GM12878 (cell line): ENCODE data around the gene GALNT16. TPM values are rescaled to one million over a fixed set of nuclear protein-coding genes. Genes with fewer than 3 reads are reported as not detected.

ENCODE experiments used
- ATAC-seq: fragments of 200-7000 bp; cut with Tn5 transposase; 3 replicates; pipeline ENCODE4 v1.9.1; 2020; ENCODE audit warnings: mild to moderate bottlenecking, moderate library complexity
- BruUV-seq: library from RNA; stranded (reverse); fragments of 400-500 nt; replicated peaks from 2 replicates; lab custom pipeline; 2021; lab: Mats Ljungman, UMichigan
- CTCF ChIA-PET: fragments of 300-600 bp; sonication (Branson Sonifier 250); formaldehyde crosslinking; extraction: SDS; loops from one replicate; lab custom pipeline; 2021; ENCODE audit warnings: inconsistent platforms; lab: Yijun Ruan, JAX
- POLR2A ChIA-PET: fragments of 350-600 bp; formaldehyde crosslinking; extraction: SDS; loops from one replicate; lab custom pipeline; 2021; ENCODE audit warnings: inconsistent platforms; lab: Charles Lee
- RAD21 ChIA-PET: fragments of 300-600 bp; sonication (Branson Sonifier 250); formaldehyde crosslinking; loops from one replicate; lab custom pipeline; 2023; ENCODE audit warnings: antibody characterized with exemption; ENCODE audit not compliant: unreplicated experiment; lab: Charles Lee
- SMC1A ChIA-PET: fragments of 300-600 bp; sonication (Branson Sonifier 250); formaldehyde crosslinking; loops from one replicate; lab custom pipeline; 2023; ENCODE audit not compliant: unreplicated experiment, uncharacterized antibody; lab: Charles Lee
- DNase-seq: peaks from one replicate; pipeline ENCODE4 v3.0.0-alpha.2; 2011; ENCODE audit warnings: low read depth, low spot score
- FAIRE-seq: peaks from 3 replicates; lab custom pipeline; 2011; peaks lifted over from hg19 to GRCh38; lab: Jason Lieb, UNC
- H2AFZ ChIP-seq: 2 replicates; pipeline ENCODE4 v1.6.0; 2011; ENCODE audit warnings: low read depth, low read length, control low read depth; ENCODE audit not compliant: control insufficient read depth
- H3K27ac ChIP-seq: 2 replicates; pipeline ENCODE4 v1.5.1; 2011; ENCODE audit warnings: control low read depth; ENCODE audit not compliant: control insufficient read depth, insufficient read depth
- H3K27me3 ChIP-seq, 2 experiments: replicated peaks in 1 of 2; 2 replicates each; pipeline versions ENCODE4 v1.6.0 to v1.6.1; 2011; ENCODE audit warnings: low read length in 1 of 2; ENCODE audit not compliant: control insufficient read depth in 2 of 2, insufficient read depth in 2 of 2
- H3K36me3 ChIP-seq, 2 experiments: 2 replicates each; pipeline ENCODE4 v1.5.1; 2011; ENCODE audit warnings: low read length in 1 of 2; ENCODE audit not compliant: control insufficient read depth in 2 of 2, insufficient read depth in 2 of 2
- H3K4me1 ChIP-seq: 2 replicates; pipeline ENCODE4 v1.6.1; 2011; ENCODE audit warnings: mild to moderate bottlenecking, low read length, moderate library complexity, mixed read lengths; ENCODE audit not compliant: control insufficient read depth, insufficient read depth
- H3K4me2 ChIP-seq: 2 replicates; pipeline ENCODE4 v1.6.0; 2011; ENCODE audit warnings: control low read depth; ENCODE audit not compliant: control insufficient read depth, insufficient read depth
- H3K4me3 ChIP-seq: fragments of 200-600 bp; sonication (generic); 2 replicates; pipeline ENCODE4 v1.5.1; 2016
- H3K79me2 ChIP-seq: 2 replicates; pipeline ENCODE4 v1.6.0; 2011; ENCODE audit warnings: low read length; ENCODE audit not compliant: control insufficient read depth, insufficient read depth
- H3K9ac ChIP-seq: 2 replicates; pipeline ENCODE4 v1.8.0; 2011; ENCODE audit warnings: low read length, control low read depth, mixed read lengths; ENCODE audit not compliant: control insufficient read depth, insufficient read depth
- H3K9me3 ChIP-seq: replicated peaks from 3 replicates; pipeline ENCODE4 v1.5.1; 2011; ENCODE audit warnings: mild to moderate bottlenecking, low read length; ENCODE audit not compliant: control insufficient read depth, insufficient read depth
- H4K20me1 ChIP-seq: 2 replicates; pipeline ENCODE4 v1.6.0; 2011; ENCODE audit not compliant: control insufficient read depth, insufficient read depth
- BHLHE40 ChIP-seq, 2 experiments: fragments of 450-650 bp in 1 of 2; IDR thresholded peaks; 2 replicates each; pipeline ENCODE4 v1.6.1; 2011 to 2017; ENCODE audit warnings: low read depth in 2 of 2, borderline replicate concordance in 1 of 2, improper control_type of control experiment in 1 of 2, low read length in 1 of 2, mild to moderate bottlenecking in 1 of 2
- CBX3 ChIP-seq: fragments of 200-600 bp; sonication (generic); IDR thresholded peaks from 2 replicates; pipeline ENCODE4 v1.6.1; 2016; ENCODE audit warnings: low read depth, borderline replicate concordance
- CHD1 ChIP-seq: IDR thresholded peaks from 2 replicates; pipeline ENCODE4 v1.6.1; 2012; ENCODE audit warnings: low read depth, low read length, improper control_type of control experiment
- CHD2 ChIP-seq: IDR thresholded peaks from 2 replicates; pipeline ENCODE4 v1.6.1; 2011; ENCODE audit warnings: low read depth, low read length, improper control_type of control experiment, borderline replicate concordance
- ELK1 ChIP-seq: IDR thresholded peaks from 2 replicates; pipeline ENCODE4 v1.6.1; 2012; ENCODE audit warnings: low read depth, low read length, improper control_type of control experiment
- EP300 ChIP-seq, 2 experiments: fragments of 150-350 bp in 1 of 2; IDR thresholded peaks; 2 replicates each; pipeline ENCODE4 v1.6.1; 2011 to 2012; ENCODE audit warnings: low read depth in 2 of 2, low read length in 2 of 2, borderline replicate concordance in 1 of 2, improper control_type of control experiment in 1 of 2, inconsistent platforms in 1 of 2; ENCODE audit not compliant: control insufficient read depth in 1 of 2
- FOXM1 ChIP-seq: IDR thresholded peaks from 2 replicates; pipeline ENCODE4 v1.6.1; 2012; ENCODE audit warnings: low read depth, mild to moderate bottlenecking, inconsistent platforms, low read length, moderate library complexity
- GATAD2B ChIP-seq: fragments of 450-650 bp; conservative IDR thresholded peaks from 2 replicates; pipeline ENCODE4 v1.6.1; 2017; ENCODE audit warnings: low read depth, mild to moderate bottlenecking, moderate library complexity
- HSF1 ChIP-seq: fragments of 150-350 bp; IDR thresholded peaks from 2 replicates; pipeline ENCODE4 v1.6.1; 2014; ENCODE audit warnings: mild to moderate bottlenecking, low read depth, low read length
- MYC ChIP-seq: IDR thresholded peaks from 2 replicates; pipeline ENCODE4 v1.6.1; 2011; ENCODE audit warnings: mild to moderate bottlenecking, low read length, moderate library complexity, inconsistent platforms; ENCODE audit not compliant: insufficient read depth, insufficient replicate concordance, insufficient read length, severe bottlenecking
- NFYB ChIP-seq: IDR thresholded peaks from 2 replicates; pipeline ENCODE4 v1.6.1; 2011; ENCODE audit warnings: low read depth, mild to moderate bottlenecking, low read length, improper control_type of control experiment, moderate library complexity; ENCODE audit not compliant: insufficient read depth
- NRF1 ChIP-seq: conservative IDR thresholded peaks from 2 replicates; pipeline ENCODE4 v1.6.1; 2011; ENCODE audit warnings: mild to moderate bottlenecking, low read depth, low read length, improper control_type of control experiment
- RAD51 ChIP-seq: fragments of 450-650 bp; IDR thresholded peaks from 2 replicates; pipeline ENCODE4 v1.6.1; 2016; ENCODE audit warnings: moderate library complexity, mild to moderate bottlenecking, inconsistent platforms
- RUNX3 ChIP-seq: IDR thresholded peaks from 2 replicates; pipeline ENCODE4 v1.6.1; 2012; ENCODE audit warnings: low read length, inconsistent platforms
- SMAD5 ChIP-seq: IDR thresholded peaks from 2 replicates; pipeline ENCODE4 v1.6.1; 2016; ENCODE audit warnings: antibody characterized with exemption, low read depth
- SRF ChIP-seq, 2 experiments: IDR thresholded peaks; 2 replicates each; pipeline ENCODE4 v1.6.1; 2011; ENCODE audit warnings: low read depth in 2 of 2, low read length in 2 of 2, mild to moderate bottlenecking in 1 of 2, moderate library complexity in 1 of 2
- YBX1 ChIP-seq: fragments of 450-650 bp; IDR thresholded peaks from 2 replicates; pipeline ENCODE4 v1.6.1; 2016; ENCODE audit warnings: antibody characterized with exemption
- ZBED1 ChIP-seq: IDR thresholded peaks from 2 replicates; pipeline ENCODE4 v1.6.1; 2016; ENCODE audit warnings: borderline replicate concordance
- WGBS: methylation state at CpG from one replicate; pipeline ENCODE4 v1.1.6; 2016; ENCODE audit warnings: low lambda C conversion rate; ENCODE audit not compliant: insufficient replicate concordance, insufficient coverage; ENCODE audit errors: missing lambda C conversion rate; 5-methylcytosine and 5-hydroxymethylcytosine counted together
- in situ Hi-C: fragments of 300-500 bp; cut with MboI; formaldehyde crosslinking; loops from 9 replicates; pipeline ENCODE4 v1.14.3; 2018; ENCODE audit warnings: mixed read lengths
- intact Hi-C: fragments of 100-400 bp; cut with micrococcal nuclease; formaldehyde crosslinking; loops from one replicate; pipeline ENCODE4 v1.14.2; 2022; ENCODE audit not compliant: unreplicated experiment
- polyA plus RNA-seq, 11 experiments: library from polyadenylated mRNA; depleted of rRNA in 4 of 11; unstranded in 6 of 11; stranded (reverse) in 5 of 11; fragments of >200 nt; fragmentation: Nextera tagmentation in 4 of 11; fragmentation: Illumina TruSeq in 1 of 11; extraction: Ambion mirVana in 4 of 11; extraction: Trizol in 1 of 11; gene quantifications; 1 replicate in 1 of 11; 2 replicates in 10 of 11; pipeline versions ENCODE4 v1.2.1 to v1.2.3, GENCODE V29; 2011 to 2016; ENCODE audit warnings: inconsistent platforms in 2 of 11, missing spikeins in 2 of 11, low read depth in 1 of 11
- total RNA-seq, 4 experiments: library from RNA; depleted of rRNA in 3 of 4; stranded (reverse); fragments of >200 nt in 3 of 4; fragmentation: Illumina TruSeq in 1 of 4; extraction: Trizol in 1 of 4; gene quantifications; 2 replicates each; pipeline versions ENCODE4 v1.2.1 to v1.2.3, GENCODE V29; 2013 to 2021

Gene GALNT16
- total and polyA plus RNA-seq, 10 of the 15 experiments (the other 5 are each of a cell fraction or from before 2014, with no cell fraction given): under 0.01 to 0.08 (median 0.03) TPM; not detected in 3

- Histone ChIP-seq H3K36me3 (no peaks in the 10 kb centered on the region), H3K4me3 (no peak overlapping the region), H3K9me3 (no peaks in the 10 kb centered on the region), H3K27ac (no peak overlapping the region), H3K4me2 (no peak overlapping the region), H3K79me2 (no peaks in the 10 kb centered on the region), H4K20me1 (no peaks in the 10 kb centered on the region), H2AFZ (no peak overlapping the region), H3K9ac (no peak overlapping the region), H3K4me1 (peaks cover 6% of the 10 kb centered on the region), H3K27me3 (no peaks in the 10 kb centered on the region; a peak in 1 of 4 replicates)
- ChIA-PET RAD21 (no interaction called here), SMC1A (no interaction called here), POLR2A (no interaction called here), CTCF (no interaction called here)
- BruUV-seq: no TSS peak
- no peak for ATAC-seq
- in situ Hi-C loops (no loop called here), intact Hi-C loops (no loop called here)
- no peak for DNase-seq
- 0% methylated on average over 1 of the region's 1 CpG for WGBS
- TF ChIP-seq NRF1: no peak
- no peak for TF ChIP-seq GATAD2B
- no peak for TF ChIP-seq CHD2
- TF ChIP-seq BHLHE40 (IDR thresholded peaks at IDR 0.05; ENCODE audit: borderline replicate concordance in 1 of 2, low read depth in 2 of 2, low read length in 1 of 2): no peak
- no peak for TF ChIP-seq FOXM1
- no peak for TF ChIP-seq YBX1
- no peak for TF ChIP-seq EP300 (IDR thresholded peaks at IDR 0.05; ENCODE audit: borderline replicate concordance in 1 of 2, control insufficient read depth in 1 of 2, low read depth in 2 of 2, low read length in 2 of 2)
- no peak for TF ChIP-seq RUNX3
- TF ChIP-seq MYC: no peak
- no peak for TF ChIP-seq SRF (IDR thresholded peaks at IDR 0.05; ENCODE audit: low read depth in 2 of 2, low read length in 2 of 2)
- TF ChIP-seq CBX3: no peak
- no peak for TF ChIP-seq HSF1
- TF ChIP-seq SMAD5: no peak
- TF ChIP-seq RAD51: no peak
- no peak for TF ChIP-seq NFYB
- no peak for TF ChIP-seq ZBED1
- TF ChIP-seq ELK1: no peak
- no peak for TF ChIP-seq CHD1
- no peak for FAIRE-seq
Measured at GRCh38 chr14:69314327-69314726, 54.4 kb downstream of the GALNT16 start.
